Measurements from ENCODE around the gene KIAA0040. TPM values are rescaled to one million over a fixed set of nuclear protein-coding genes. Genes with fewer than 3 reads are reported as not detected.

Gene KIAA0040
- total and polyA plus RNA-seq, 4 donors = 1.7 to 2.9 (median 2.2) TPM

DNA sequence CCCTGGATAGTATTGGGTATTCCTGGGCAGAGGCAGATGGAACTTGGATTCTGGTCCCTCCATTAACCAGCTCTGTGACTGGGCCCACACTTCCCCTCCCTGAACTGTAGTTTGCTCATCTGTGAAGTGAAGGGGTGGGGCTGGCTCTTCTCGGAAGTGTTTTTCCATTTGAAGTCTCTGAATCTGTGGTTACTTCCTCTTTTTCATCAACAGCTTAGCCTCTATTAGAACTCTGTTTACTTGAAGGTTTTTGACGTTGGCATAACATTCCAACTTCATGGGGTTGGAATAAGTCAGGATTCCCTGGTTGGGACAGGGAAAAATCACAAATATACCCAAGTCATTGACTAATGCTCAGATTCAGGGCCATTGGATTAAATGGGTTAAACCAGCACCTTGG, 3.6 kb downstream of the KIAA0040 start:
- Histone ChIP-seq H3K27me3 (ENCODE audit: control insufficient read depth, insufficient read depth, low read length) (peaks cover 27% of the 10 kb centered on the region), H3K9me3 (ENCODE audit: control insufficient read depth, insufficient read depth, low read length) (no peaks in the 10 kb centered on the region), H3K4me3 (ENCODE audit: low read depth, low read length) (no peak overlapping the region), H3K36me3 (ENCODE audit: control insufficient read depth, insufficient read depth, low read length) (no peaks in the 10 kb centered on the region), H3K4me1 (ENCODE audit: control insufficient read depth, insufficient read depth, low read length) (peaks cover 12% of the 10 kb centered on the region), H3K27ac (ENCODE audit: low read depth, low read length) (no peak overlapping the region)
- no CpG with 5 or more reads among the region's 2 CpGs for WGBS (ENCODE audit: insufficient coverage)
- DNase-seq (ENCODE audit: low read depth in 4 of 6, low spot score in 6 of 6) = no peak

DNA sequence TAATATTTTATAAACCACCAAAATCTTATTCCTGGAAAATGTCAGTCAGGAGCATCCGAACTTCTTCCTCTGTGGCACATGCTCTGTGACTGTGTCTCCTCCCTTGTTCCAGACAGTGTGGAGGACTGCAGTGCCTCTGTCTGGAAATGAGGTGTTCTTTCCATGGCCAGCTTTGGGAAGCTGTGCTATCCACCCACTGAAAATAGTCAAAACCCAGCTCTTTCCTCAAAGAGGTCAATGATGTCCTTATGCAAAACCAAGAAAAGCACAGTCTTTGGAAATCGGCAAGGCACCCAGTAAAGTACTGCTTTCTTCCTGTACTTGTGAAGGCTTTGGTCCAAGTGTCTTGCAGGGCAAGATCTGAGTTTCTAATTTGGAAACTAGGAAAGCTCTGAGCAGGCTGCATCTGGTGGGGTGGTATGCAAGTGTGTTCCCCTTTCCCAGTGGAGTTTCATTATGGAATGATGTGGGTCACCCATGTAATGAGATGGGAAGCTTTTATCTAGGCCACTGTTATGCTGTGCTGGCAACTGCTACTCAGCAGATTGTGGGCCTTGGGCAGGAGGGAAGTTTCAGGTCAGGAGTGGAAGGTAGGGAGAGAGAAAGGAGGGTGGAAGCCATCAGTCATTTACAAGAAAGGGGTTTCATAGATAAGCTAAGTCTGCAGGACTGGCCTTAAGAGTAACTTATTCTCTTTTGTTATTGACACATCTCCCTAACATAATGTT, 6.0 kb downstream of the KIAA0040 start:
- Histone ChIP-seq H3K36me3 (ENCODE audit: control insufficient read depth, insufficient read depth, low read length) (no peaks in the 10 kb centered on the region), H3K4me3 (ENCODE audit: low read depth, low read length) (no peak overlapping the region), H3K27me3 (ENCODE audit: control insufficient read depth, insufficient read depth, low read length) (peaks cover 18% of the 10 kb centered on the region), H3K4me1 (ENCODE audit: control insufficient read depth, insufficient read depth, low read length) (no peaks in the 10 kb centered on the region), H3K27ac (ENCODE audit: low read depth, low read length) (no peak overlapping the region), H3K9me3 (ENCODE audit: control insufficient read depth, insufficient read depth, low read length) (no peaks in the 10 kb centered on the region)
- WGBS (ENCODE audit: insufficient coverage) = 100% methylated on average over 1 of the region's 2 CpGs
- no peak for DNase-seq (ENCODE audit: low read depth in 4 of 6, low spot score in 6 of 6)

DNA sequence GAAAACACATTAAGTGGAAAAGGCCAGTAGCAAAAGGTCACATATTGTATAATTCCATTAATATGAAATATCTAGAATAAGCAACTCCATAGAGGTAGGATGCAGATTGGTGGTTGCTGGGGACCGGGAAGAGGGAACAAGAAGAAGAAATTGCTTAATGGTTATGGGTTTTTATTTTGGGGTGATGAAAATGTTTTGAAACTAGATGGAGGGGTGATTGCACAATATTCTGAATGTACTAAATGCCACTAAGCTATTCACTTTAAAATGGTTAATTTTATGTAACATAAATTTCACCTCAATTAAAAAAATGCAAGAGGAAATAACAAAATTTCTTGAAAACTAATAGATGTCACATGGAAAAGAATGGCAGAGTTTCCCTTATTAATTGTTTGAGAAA, 6.7 kb downstream of the KIAA0040 start:
- Histone ChIP-seq H3K9me3 (ENCODE audit: control insufficient read depth, insufficient read depth, low read length) (no peaks in the 10 kb centered on the region), H3K4me3 (ENCODE audit: low read depth, low read length) (no peak overlapping the region), H3K27ac (ENCODE audit: low read depth, low read length) (no peak overlapping the region), H3K4me1 (ENCODE audit: control insufficient read depth, insufficient read depth, low read length) (no peaks in the 10 kb centered on the region), H3K36me3 (ENCODE audit: control insufficient read depth, insufficient read depth, low read length) (no peaks in the 10 kb centered on the region), H3K27me3 (ENCODE audit: control insufficient read depth, insufficient read depth, low read length) (peaks cover 11% of the 10 kb centered on the region)
- no CpG with 5 or more reads among the region's 1 CpG for WGBS (ENCODE audit: insufficient coverage)
- DNase-seq (ENCODE audit: low read depth in 4 of 6, low spot score in 6 of 6) = no peak

GRCh38 chr1:175183586-175183985, 9.0 kb downstream of the KIAA0040 start:
- no peak for DNase-seq (ENCODE audit: low read depth in 4 of 6, low spot score in 6 of 6)
- WGBS (ENCODE audit: insufficient coverage) = 99% methylated on average over 5 of the region's 5 CpGs
- Histone ChIP-seq H3K27me3 (ENCODE audit: control insufficient read depth, insufficient read depth, low read length) (peaks cover 2% of the 10 kb centered on the region), H3K27ac (ENCODE audit: low read depth, low read length) (no peak overlapping the region), H3K9me3 (ENCODE audit: control insufficient read depth, insufficient read depth, low read length) (no peaks in the 10 kb centered on the region), H3K4me3 (ENCODE audit: low read depth, low read length) (no peak overlapping the region), H3K4me1 (ENCODE audit: control insufficient read depth, insufficient read depth, low read length) (no peaks in the 10 kb centered on the region), H3K36me3 (ENCODE audit: control insufficient read depth, insufficient read depth, low read length) (no peaks in the 10 kb centered on the region)

DNA sequence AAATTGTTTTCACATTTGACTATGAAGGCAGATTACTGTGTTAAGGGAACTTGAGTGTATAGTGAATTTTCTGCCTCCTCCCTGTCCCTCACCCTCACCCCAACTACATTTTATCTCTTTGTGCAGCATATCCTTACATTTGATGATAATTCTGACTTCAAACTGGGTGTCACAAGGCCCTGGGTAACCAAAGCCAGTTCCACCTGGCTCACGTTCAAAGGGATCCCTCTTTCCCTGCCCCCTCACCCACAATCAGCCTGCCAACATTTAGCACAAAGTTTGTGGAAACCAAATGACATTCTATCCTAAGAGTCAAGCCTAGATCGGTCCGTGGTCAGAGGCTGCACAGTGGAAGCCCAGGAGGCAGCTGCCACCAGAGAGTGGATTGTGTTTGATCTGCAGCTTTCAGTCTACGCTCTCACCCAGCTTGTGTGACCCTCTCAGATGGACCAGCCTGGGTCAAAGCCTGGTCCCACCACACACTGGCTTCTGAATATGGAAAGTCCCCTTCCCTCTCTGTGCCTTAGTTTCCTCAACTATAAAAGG, 10.3 kb downstream of the KIAA0040 start:
- no peak for DNase-seq (ENCODE audit: low read depth in 4 of 6, low spot score in 6 of 6)
- Histone ChIP-seq H3K4me1 (ENCODE audit: control insufficient read depth, insufficient read depth, low read length) (no peaks in the 10 kb centered on the region), H3K36me3 (ENCODE audit: control insufficient read depth, insufficient read depth, low read length) (no peaks in the 10 kb centered on the region), H3K27me3 (ENCODE audit: control insufficient read depth, insufficient read depth, low read length) (peaks cover 2% of the 10 kb centered on the region), H3K27ac (ENCODE audit: low read depth, low read length) (no peak overlapping the region), H3K4me3 (ENCODE audit: low read depth, low read length) (no peak overlapping the region), H3K9me3 (ENCODE audit: control insufficient read depth, insufficient read depth, low read length) (no peaks in the 10 kb centered on the region)
- 88% methylated on average over 3 of the region's 4 CpGs for WGBS (ENCODE audit: insufficient coverage)

- H3K9me3 ChIP-seq (ENCODE audit: control insufficient read depth, insufficient read depth, low read length) = no peaks in the 10 kb centered on the region
- no peaks in the 10 kb centered on the region for H3K36me3 ChIP-seq (ENCODE audit: control insufficient read depth, insufficient read depth, low read length)
- H3K4me1 ChIP-seq (ENCODE audit: control insufficient read depth, insufficient read depth, low read length) = no peaks in the 10 kb centered on the region
- H3K27ac ChIP-seq (ENCODE audit: low read depth, low read length) = no peak overlapping the region
- H3K27me3 ChIP-seq (ENCODE audit: control insufficient read depth, insufficient read depth, low read length) = no peaks in the 10 kb centered on the region
- no peak overlapping the region for H3K4me3 ChIP-seq (ENCODE audit: low read depth, low read length)
- 86% methylated on average over 1 of the region's 2 CpGs for WGBS (ENCODE audit: insufficient coverage)
- no peak for DNase-seq (ENCODE audit: low read depth in 4 of 6, low spot score in 6 of 6)
These were observed 12.6 kb downstream of the KIAA0040 start for GRCh38 chr1:175179837-175180590.

GRCh38 chr1:175178456-175178855, 14.1 kb downstream of the KIAA0040 start:
- H3K4me3 ChIP-seq (ENCODE audit: low read depth, low read length) = no peak overlapping the region
- no peaks in the 10 kb centered on the region for H3K27me3 ChIP-seq (ENCODE audit: control insufficient read depth, insufficient read depth, low read length)
- no peaks in the 10 kb centered on the region for H3K9me3 ChIP-seq (ENCODE audit: control insufficient read depth, insufficient read depth, low read length)
- no peak for DNase-seq (ENCODE audit: low read depth in 4 of 6, low spot score in 6 of 6)
- H3K4me1 ChIP-seq (ENCODE audit: control insufficient read depth, insufficient read depth, low read length) = no peaks in the 10 kb centered on the region
- H3K27ac ChIP-seq (ENCODE audit: low read depth, low read length) = no peak overlapping the region
- 100% methylated on average over 2 of the region's 3 CpGs for WGBS (ENCODE audit: insufficient coverage)
- no peaks in the 10 kb centered on the region for H3K36me3 ChIP-seq (ENCODE audit: control insufficient read depth, insufficient read depth, low read length)

GRCh38 chr1:175178056-175178455, 14.5 kb downstream of the KIAA0040 start:
- H3K4me3 ChIP-seq (ENCODE audit: low read depth, low read length) = no peak overlapping the region

GRCh38 chr1:175176246-175176645, 16.3 kb downstream of the KIAA0040 start:
- no peaks in the 10 kb centered on the region for H3K27me3 ChIP-seq (ENCODE audit: control insufficient read depth, insufficient read depth, low read length)
- no CpG with 5 or more reads among the region's 1 CpG for WGBS (ENCODE audit: insufficient coverage)
- DNase-seq (ENCODE audit: low read depth in 4 of 6, low spot score in 6 of 6) = no peak
- no peaks in the 10 kb centered on the region for H3K9me3 ChIP-seq (ENCODE audit: control insufficient read depth, insufficient read depth, low read length)
- H3K4me3 ChIP-seq (ENCODE audit: low read depth, low read length) = no peak overlapping the region
- no peaks in the 10 kb centered on the region for H3K4me1 ChIP-seq (ENCODE audit: control insufficient read depth, insufficient read depth, low read length)
- no peak overlapping the region for H3K27ac ChIP-seq (ENCODE audit: low read depth, low read length)
- H3K36me3 ChIP-seq (ENCODE audit: control insufficient read depth, insufficient read depth, low read length) = no peaks in the 10 kb centered on the region

More at GRCh38 chr1:175178056-175178455, 14.5 kb downstream of the KIAA0040 start:
- no peaks in the 10 kb centered on the region for H3K27me3 ChIP-seq (ENCODE audit: control insufficient read depth, insufficient read depth, low read length)
- 67% methylated on average over 1 of the region's 1 CpG for WGBS (ENCODE audit: insufficient coverage)
- H3K36me3 ChIP-seq (ENCODE audit: control insufficient read depth, insufficient read depth, low read length) = no peaks in the 10 kb centered on the region
- no peak for DNase-seq (ENCODE audit: low read depth in 4 of 6, low spot score in 6 of 6)
- H3K4me1 ChIP-seq (ENCODE audit: control insufficient read depth, insufficient read depth, low read length) = no peaks in the 10 kb centered on the region
- no peaks in the 10 kb centered on the region for H3K9me3 ChIP-seq (ENCODE audit: control insufficient read depth, insufficient read depth, low read length)
- no peak overlapping the region for H3K27ac ChIP-seq (ENCODE audit: low read depth, low read length)
